ENCODE results near the gene AKIRIN2.

GRCh38 chr6:87723170-87724078, 21.4 kb upstream of the AKIRIN2 start:
- TF ChIP-seq, protein P1, sequence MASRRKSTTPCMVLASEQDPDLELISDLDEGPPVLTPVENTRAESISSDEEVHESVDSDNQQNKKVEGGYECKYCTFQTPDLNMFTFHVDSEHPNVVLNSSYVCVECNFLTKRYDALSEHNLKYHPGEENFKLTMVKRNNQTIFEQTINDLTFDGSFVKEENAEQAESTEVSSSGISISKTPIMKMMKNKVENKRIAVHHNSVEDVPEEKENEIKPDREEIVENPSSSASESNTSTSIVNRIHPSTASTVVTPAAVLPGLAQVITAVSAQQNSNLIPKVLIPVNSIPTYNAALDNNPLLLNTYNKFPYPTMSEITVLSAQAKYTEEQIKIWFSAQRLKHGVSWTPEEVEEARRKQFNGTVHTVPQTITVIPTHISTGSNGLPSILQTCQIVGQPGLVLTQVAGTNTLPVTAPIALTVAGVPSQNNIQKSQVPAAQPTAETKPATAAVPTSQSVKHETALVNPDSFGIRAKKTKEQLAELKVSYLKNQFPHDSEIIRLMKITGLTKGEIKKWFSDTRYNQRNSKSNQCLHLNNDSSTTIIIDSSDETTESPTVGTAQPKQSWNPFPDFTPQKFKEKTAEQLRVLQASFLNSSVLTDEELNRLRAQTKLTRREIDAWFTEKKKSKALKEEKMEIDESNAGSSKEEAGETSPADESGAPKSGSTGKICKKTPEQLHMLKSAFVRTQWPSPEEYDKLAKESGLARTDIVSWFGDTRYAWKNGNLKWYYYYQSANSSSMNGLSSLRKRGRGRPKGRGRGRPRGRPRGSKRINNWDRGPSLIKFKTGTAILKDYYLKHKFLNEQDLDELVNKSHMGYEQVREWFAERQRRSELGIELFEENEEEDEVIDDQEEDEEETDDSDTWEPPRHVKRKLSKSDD (conservative IDR thresholded peaks at IDR 0.05; ENCODE audit: low read length): no peak
- TF ChIP-seq ESRRA (IDR thresholded peaks at IDR 0.05; ENCODE audit: borderline replicate concordance, low read depth) (peak; percentile 90), JUND (IDR thresholded peaks at IDR 0.05; ENCODE audit: borderline replicate concordance, low read depth, low read length) (peak; percentile 89), JUND (tag; IDR thresholded peaks at IDR 0.05; ENCODE audit: borderline replicate concordance, low read depth, low read length) (peak; percentile 91; the same call in 2 of the 3 replicates), USF2 (CRISPR knock-in tag; IDR thresholded peaks at IDR 0.05) (no peak), DLX4 (CRISPR knock-in tag; IDR thresholded peaks at IDR 0.05) (no peak), POLR2A (conservative IDR thresholded peaks at IDR 0.05) (no peak), POLR2AphosphoS5 (IDR thresholded peaks at IDR 0.05; ENCODE audit: control insufficient read depth, insufficient read depth, low read depth, low read length) (no peak), SNRNP70 (optimal IDR thresholded peaks at IDR 0.05; ENCODE audit: low read depth, low read length) (no peak), ZNF592 (IDR thresholded peaks at IDR 0.05) (peak; percentile 98), PRPF4 (IDR thresholded peaks at IDR 0.05; ENCODE audit: insufficient read depth, low read depth, low read length, poor library complexity, severe bottlenecking) (no peak), ZNF354B (CRISPR knock-in tag; IDR thresholded peaks at IDR 0.05) (peak; percentile 72; the same call in 1 of the 2 replicates), EZH2 (IDR thresholded peaks at IDR 0.05; ENCODE audit: borderline replicate concordance, low read depth, low read length) (no peak)
- TF ChIP-seq, protein P2, sequence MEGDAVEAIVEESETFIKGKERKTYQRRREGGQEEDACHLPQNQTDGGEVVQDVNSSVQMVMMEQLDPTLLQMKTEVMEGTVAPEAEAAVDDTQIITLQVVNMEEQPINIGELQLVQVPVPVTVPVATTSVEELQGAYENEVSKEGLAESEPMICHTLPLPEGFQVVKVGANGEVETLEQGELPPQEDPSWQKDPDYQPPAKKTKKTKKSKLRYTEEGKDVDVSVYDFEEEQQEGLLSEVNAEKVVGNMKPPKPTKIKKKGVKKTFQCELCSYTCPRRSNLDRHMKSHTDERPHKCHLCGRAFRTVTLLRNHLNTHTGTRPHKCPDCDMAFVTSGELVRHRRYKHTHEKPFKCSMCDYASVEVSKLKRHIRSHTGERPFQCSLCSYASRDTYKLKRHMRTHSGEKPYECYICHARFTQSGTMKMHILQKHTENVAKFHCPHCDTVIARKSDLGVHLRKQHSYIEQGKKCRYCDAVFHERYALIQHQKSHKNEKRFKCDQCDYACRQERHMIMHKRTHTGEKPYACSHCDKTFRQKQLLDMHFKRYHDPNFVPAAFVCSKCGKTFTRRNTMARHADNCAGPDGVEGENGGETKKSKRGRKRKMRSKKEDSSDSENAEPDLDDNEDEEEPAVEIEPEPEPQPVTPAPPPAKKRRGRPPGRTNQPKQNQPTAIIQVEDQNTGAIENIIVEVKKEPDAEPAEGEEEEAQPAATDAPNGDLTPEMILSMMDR (IDR thresholded peaks at IDR 0.05 in 2 of 3, conservative IDR thresholded peaks at IDR 0.05 in 1 of 3; ENCODE audit: insufficient read depth in 2 of 3, low read depth in 1 of 3, low read length in 3 of 3): peak in 1 of 3 experiments; percentile 4; a peak in 1 of 6 replicates
